DND-41 (cell line): ENCODE results near the gene HELZ2.

Experiments
- ATAC-seq: fragments of 200-7000 bp; cut with Tn5 transposase; 3 replicates; pipeline ENCODE4 v1.9.1; 2021; ENCODE audit warnings: low read depth; ENCODE audit not compliant: insufficient read depth
- DNase-seq: peaks from one replicate; pipeline ENCODE4 v3.0.0-alpha.2; 2020
- H2AFZ ChIP-seq: 2 replicates; pipeline ENCODE4 v1.6.0; 2012; ENCODE audit warnings: low read depth, low read length
- H3K27ac ChIP-seq: 2 replicates; pipeline ENCODE4 v1.5.1; 2012; ENCODE audit warnings: low read length, inconsistent platforms
- H3K27me3 ChIP-seq: fragments of 200-600 bp; sonication (generic); 2 replicates; pipeline ENCODE4 v1.6.0; 2012; ENCODE audit warnings: low read length, mild to moderate bottlenecking, inconsistent platforms; ENCODE audit not compliant: insufficient read depth, poor library complexity
- H3K36me3 ChIP-seq: 2 replicates; pipeline ENCODE4 v1.5.1; 2012; ENCODE audit warnings: low read length, inconsistent platforms; ENCODE audit not compliant: insufficient read depth
- H3K4me1 ChIP-seq: 2 replicates; pipeline ENCODE4 v1.5.1; 2012; ENCODE audit warnings: mild to moderate bottlenecking, low read length; ENCODE audit not compliant: insufficient read depth
- H3K4me2 ChIP-seq: 2 replicates; pipeline ENCODE4 v1.6.0; 2012; ENCODE audit warnings: mild to moderate bottlenecking, moderate library complexity, low read length, inconsistent platforms; ENCODE audit not compliant: insufficient read depth
- H3K4me3 ChIP-seq, 2 experiments: fragments of 200-600 bp in 1 of 2; shearing (Covaris generic) in 1 of 2; 2 replicates each; pipeline ENCODE4 v1.5.1; 2012 to 2016; ENCODE audit warnings: inconsistent platforms in 2 of 2, low read length in 2 of 2, mild to moderate bottlenecking in 2 of 2, low read depth in 1 of 2, moderate library complexity in 1 of 2
- H3K79me2 ChIP-seq: 2 replicates; pipeline ENCODE4 v1.6.0; 2012; ENCODE audit warnings: low read length, inconsistent platforms; ENCODE audit not compliant: insufficient read depth
- H3K9ac ChIP-seq: 2 replicates; pipeline ENCODE4 v1.6.0; 2012; ENCODE audit warnings: low read depth, mild to moderate bottlenecking, inconsistent platforms, low read length, moderate library complexity
- H3K9me3 ChIP-seq: 2 replicates; pipeline ENCODE4 v1.5.1; 2012; ENCODE audit warnings: low read length, moderate library complexity, mild to moderate bottlenecking, inconsistent platforms; ENCODE audit not compliant: insufficient read depth, severe bottlenecking
- H4K20me1 ChIP-seq: 2 replicates; pipeline ENCODE4 v1.6.0; 2012; ENCODE audit warnings: low read length; ENCODE audit not compliant: insufficient read depth
- CTCF ChIP-seq: IDR thresholded peaks from 2 replicates; pipeline ENCODE4 v1.5.1; 2012; ENCODE audit warnings: borderline replicate concordance, low read length, moderate library complexity, mild to moderate bottlenecking; ENCODE audit not compliant: poor library complexity, severe bottlenecking; ENCODE audit errors: extremely low read depth
- EZH2 ChIP-seq: IDR thresholded peaks from 3 replicates; pipeline ENCODE4 v1.6.1; 2012; ENCODE audit warnings: borderline replicate concordance, low read depth, mild to moderate bottlenecking, moderate library complexity, low read length, inconsistent platforms; ENCODE audit not compliant: severe bottlenecking

The HELZ2 gene

GRCh38 chr20:63530788-63531160 lies 43.3 kb downstream of the HELZ2 start:
- Histone ChIP-seq H3K27me3 (no peaks in the 10 kb centered on the region), H4K20me1 (peaks cover 20% of the 10 kb centered on the region), H2AFZ (no peak overlapping the region), H3K4me2 (no peak overlapping the region), H3K9me3 (no peaks in the 10 kb centered on the region), H3K4me1 (no peaks in the 10 kb centered on the region), H3K9ac (no peak overlapping the region), H3K27ac (no peak overlapping the region), H3K79me2 (no peaks in the 10 kb centered on the region), H3K4me3 (no peak overlapping the region), H3K36me3 (no peaks in the 10 kb centered on the region)
- DNase-seq: no peak
- TF ChIP-seq EZH2: no peak
- no peak for TF ChIP-seq CTCF
- ATAC-seq: no peak

GRCh38 chr20:63529861-63530787 lies 43.9 kb downstream of the HELZ2 start:
- no peak overlapping the region for H2AFZ ChIP-seq
- no peaks in the 10 kb centered on the region for H3K36me3 ChIP-seq
- no peak overlapping the region for H3K4me2 ChIP-seq
- no peaks in the 10 kb centered on the region for H3K4me1 ChIP-seq
- H3K4me3 ChIP-seq: no peak overlapping the region
- DNase-seq (no peak), ATAC-seq (no peak)
- TF ChIP-seq CTCF (no peak), EZH2 (no peak)
- no peaks in the 10 kb centered on the region for H3K79me2 ChIP-seq
- H3K27me3 ChIP-seq: no peaks in the 10 kb centered on the region
- no peaks in the 10 kb centered on the region for H3K9me3 ChIP-seq
- peaks cover 20% of the 10 kb centered on the region for H4K20me1 ChIP-seq
- H3K27ac ChIP-seq: no peak overlapping the region
- H3K9ac ChIP-seq: no peak overlapping the region

DNA sequence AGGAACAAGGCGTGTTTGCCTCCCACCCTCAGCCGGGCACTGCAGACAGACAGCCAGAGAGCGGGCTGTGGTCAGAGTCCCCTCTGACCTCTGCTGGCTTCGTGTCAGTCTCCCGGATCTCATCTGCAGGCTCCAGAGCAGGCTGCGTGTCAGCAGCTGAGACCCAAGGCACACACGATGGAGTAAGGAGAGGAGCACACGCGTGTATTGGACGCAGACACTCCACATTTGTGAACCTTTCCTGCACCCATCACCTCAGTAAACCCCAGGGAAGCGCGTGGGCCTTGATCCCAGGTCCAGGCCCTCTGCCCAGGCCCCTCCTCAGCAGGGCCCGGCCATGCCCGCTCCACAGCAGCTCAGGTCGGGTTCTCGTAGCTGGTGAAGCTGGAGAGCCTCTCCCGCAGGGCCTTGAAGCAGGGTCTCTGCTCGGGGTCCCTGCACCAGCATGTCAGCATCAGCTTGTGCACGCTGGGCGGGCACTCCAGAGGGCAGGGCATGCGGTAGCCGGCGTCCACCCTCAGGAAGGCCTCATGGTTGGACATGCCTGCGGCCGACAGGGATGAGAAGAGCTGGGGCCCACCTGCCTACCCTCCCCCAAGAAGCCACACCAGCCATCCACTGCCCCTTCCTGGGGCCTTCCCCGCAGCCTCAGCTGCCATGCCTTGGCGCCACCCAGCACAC lies 44.7 kb downstream of the HELZ2 start:
- TF ChIP-seq CTCF (no peak), EZH2 (no peak)
- no peak overlapping the region for H3K4me2 ChIP-seq

More for the DNA sequence above, 44.7 kb downstream of the HELZ2 start:
- Histone ChIP-seq H3K4me3 (no peak overlapping the region), H3K9ac (no peak overlapping the region), H3K27me3 (no peaks in the 10 kb centered on the region), H4K20me1 (peaks cover 18% of the 10 kb centered on the region), H3K36me3 (no peaks in the 10 kb centered on the region), H3K27ac (no peak overlapping the region), H2AFZ (no peak overlapping the region), H3K9me3 (no peaks in the 10 kb centered on the region), H3K79me2 (no peaks in the 10 kb centered on the region), H3K4me1 (no peaks in the 10 kb centered on the region)
- DNase-seq (no peak), ATAC-seq (no peak)
